Lower leg skin (tissue), 4 donors: ENCODE results near the gene EP400. TPM values are rescaled to one million over a fixed set of nuclear protein-coding genes. Genes with fewer than 3 reads are reported as not detected.

Experiments
- DNase-seq, 2 donors: peaks; one replicate each; pipeline ENCODE4 v3.0.0-alpha.2; 2019; ENCODE audit warnings: low spot score in 2 of 2
- H3K4me3 ChIP-seq: fragments of 200-600 bp; sonication (generic); 2 replicates; pipeline ENCODE4 v1.5.1; 2017; ENCODE audit warnings: mild to moderate bottlenecking, low read depth; ENCODE audit not compliant: poor library complexity, severe bottlenecking
- POLR2A ChIP-seq, 2 donors: fragments of 450-650 bp; IDR thresholded peaks; one replicate each; pipeline ENCODE4 v1.6.1; 2016 to 2017; ENCODE audit warnings: antibody characterized with exemption in 2 of 2, mild to moderate bottlenecking in 1 of 2, moderate library complexity in 1 of 2
- WGBS, 2 donors: methylation state at CpG; one replicate each; pipeline ENCODE4 v1.1.5; 2018; 5-methylcytosine and 5-hydroxymethylcytosine counted together
- intact Hi-C: fragments of 100-400 bp; cut with DNase I; formaldehyde crosslinking; loops from one replicate; pipeline ENCODE4 v1.15.0; 2023; ENCODE audit warnings: low total_unique reads
- total RNA-seq, 4 donors: library from RNA; depleted of rRNA; stranded (reverse); fragments of >200 nt; gene quantifications; one replicate each; pipeline ENCODE4 v1.1.0, GENCODE V29; 2016
- TF ChIP-seq, protein P1 (sequence below), 3 donors: fragments of 450-650 bp; IDR thresholded peaks; one replicate each; pipeline ENCODE4 v1.5.1; 2016; ENCODE audit warnings: antibody characterized with exemption in 3 of 3, mild to moderate bottlenecking in 3 of 3, moderate library complexity in 2 of 3

Gene EP400
- total RNA-seq, 4 donors from 2014 or later = 22.0 to 45.8 (median 24.6) TPM

DNA sequence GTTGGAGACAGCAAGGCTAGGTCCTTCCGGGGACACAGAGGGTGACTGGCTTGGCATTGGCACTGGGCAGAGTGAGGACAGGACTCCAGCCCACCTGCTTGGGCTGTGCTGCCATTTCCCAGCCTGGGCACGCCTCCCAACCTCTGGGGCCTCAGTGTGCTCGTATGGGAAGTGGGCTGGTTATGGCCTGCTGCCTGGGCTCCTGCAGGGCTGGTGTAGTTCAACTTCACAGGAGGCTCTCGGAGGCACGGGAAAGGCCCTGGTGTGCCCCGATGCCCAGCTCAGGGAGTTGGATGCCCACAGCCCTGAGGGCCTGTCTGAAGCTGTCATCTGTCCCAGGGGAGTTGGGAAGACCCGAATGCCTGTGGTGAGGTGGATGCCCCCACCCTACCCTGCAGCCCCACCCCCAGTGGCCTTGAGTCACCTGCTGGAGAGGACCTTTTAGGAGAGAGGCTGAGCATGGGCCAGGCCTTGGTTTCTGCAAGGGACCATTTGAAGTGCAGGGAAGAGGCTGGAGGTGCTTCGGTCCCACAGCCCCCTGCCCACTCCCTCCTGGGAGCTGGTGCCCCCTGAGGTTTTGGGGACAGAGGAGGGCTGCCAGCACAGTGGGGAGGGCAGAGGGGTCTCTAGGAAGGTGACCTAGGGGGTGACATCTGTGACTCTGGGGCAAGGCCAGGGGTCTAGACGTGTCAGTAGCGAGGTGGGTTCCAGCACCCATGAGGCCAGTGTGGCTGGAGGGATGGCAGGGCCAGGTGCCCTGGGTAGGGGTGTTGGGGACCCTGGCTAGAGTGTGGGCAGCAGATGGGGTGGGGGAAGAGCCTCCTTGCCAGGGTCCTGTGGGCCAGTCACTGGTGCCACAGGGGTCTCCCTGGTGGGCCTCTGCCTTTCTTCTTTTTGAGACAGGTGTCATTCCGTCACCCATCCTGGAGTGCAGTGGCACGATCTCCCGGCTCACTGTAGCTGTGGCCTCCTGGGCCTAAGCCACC, 46.2 kb upstream of the EP400 start:
- DNase-seq = no peak
- intact Hi-C loops = no loop called here
- no peak overlapping the region for H3K4me3 ChIP-seq
- WGBS, 2 donors = 82 to 90% methylated on average over 10 of the region's 13 CpGs
- TF ChIP-seq, protein P1, sequence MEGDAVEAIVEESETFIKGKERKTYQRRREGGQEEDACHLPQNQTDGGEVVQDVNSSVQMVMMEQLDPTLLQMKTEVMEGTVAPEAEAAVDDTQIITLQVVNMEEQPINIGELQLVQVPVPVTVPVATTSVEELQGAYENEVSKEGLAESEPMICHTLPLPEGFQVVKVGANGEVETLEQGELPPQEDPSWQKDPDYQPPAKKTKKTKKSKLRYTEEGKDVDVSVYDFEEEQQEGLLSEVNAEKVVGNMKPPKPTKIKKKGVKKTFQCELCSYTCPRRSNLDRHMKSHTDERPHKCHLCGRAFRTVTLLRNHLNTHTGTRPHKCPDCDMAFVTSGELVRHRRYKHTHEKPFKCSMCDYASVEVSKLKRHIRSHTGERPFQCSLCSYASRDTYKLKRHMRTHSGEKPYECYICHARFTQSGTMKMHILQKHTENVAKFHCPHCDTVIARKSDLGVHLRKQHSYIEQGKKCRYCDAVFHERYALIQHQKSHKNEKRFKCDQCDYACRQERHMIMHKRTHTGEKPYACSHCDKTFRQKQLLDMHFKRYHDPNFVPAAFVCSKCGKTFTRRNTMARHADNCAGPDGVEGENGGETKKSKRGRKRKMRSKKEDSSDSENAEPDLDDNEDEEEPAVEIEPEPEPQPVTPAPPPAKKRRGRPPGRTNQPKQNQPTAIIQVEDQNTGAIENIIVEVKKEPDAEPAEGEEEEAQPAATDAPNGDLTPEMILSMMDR (IDR thresholded peaks at IDR 0.05) = no peak
- no peak for TF ChIP-seq POLR2A (IDR thresholded peaks at IDR 0.05)

DNA sequence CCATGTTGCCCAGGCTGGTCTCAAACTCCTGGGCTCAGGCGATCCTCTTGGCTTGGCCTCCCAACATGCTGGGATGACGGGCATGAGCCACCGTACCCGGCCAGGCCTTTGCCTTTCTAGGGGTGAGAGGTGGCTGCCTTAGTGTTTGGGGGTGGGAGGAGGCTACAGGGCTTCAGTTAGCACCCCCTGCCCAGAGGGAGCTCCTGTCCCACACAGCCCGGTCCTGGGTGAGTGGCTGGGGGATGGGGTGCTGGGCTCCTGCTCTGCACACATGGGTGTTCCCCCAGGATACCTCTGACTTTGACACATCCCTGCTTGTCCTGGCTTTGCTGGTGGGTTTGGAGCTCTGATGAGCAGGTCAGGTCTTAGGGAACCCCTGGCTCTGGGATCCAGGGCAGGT, 45.4 kb upstream of the EP400 start:
- no peak for DNase-seq
- TF ChIP-seq, protein P1 (IDR thresholded peaks at IDR 0.05) = no peak
- TF ChIP-seq POLR2A (IDR thresholded peaks at IDR 0.05) = no peak
- H3K4me3 ChIP-seq = no peak overlapping the region
- intact Hi-C loops = no loop called here
- 82 to 97% methylated on average over 4 to 5 of the region's 5 CpGs for WGBS, 2 donors

DNA sequence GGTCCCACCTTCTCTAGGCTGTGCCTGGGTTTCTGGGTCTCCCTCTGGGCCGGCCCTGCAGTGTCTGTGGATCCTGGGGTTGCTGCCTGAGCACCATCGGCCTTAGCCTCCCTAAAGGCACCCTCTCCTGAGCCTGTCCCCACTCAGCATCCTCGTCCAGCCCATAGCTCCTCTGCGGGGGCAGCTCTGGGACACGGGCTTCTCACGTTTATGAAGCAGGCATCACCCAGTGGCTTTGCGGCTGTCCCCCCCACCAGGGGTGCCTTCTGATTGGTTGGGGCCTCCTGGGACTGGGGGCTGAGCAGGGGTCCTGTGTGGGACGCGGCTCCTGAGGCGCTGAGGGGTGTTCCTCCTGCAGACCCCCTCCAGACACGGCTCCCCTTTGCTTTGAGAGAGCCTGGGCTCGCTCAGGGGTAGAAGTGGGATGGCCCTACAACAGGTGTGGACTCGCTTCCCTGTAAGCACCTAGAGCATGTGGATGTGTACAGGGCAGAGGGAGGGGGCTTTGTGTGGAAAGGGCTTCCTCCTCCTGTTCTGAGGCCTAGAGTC, 44.6 kb upstream of the EP400 start:
- intact Hi-C loops = no loop called here
- H3K4me3 ChIP-seq = no peak overlapping the region
- no peak for DNase-seq
- TF ChIP-seq, protein P1 (IDR thresholded peaks at IDR 0.05) = no peak
- TF ChIP-seq POLR2A (IDR thresholded peaks at IDR 0.05) = no peak
- 87 to 90% methylated on average over 7 to 13 of the region's 13 CpGs for WGBS, 2 donors

DNA sequence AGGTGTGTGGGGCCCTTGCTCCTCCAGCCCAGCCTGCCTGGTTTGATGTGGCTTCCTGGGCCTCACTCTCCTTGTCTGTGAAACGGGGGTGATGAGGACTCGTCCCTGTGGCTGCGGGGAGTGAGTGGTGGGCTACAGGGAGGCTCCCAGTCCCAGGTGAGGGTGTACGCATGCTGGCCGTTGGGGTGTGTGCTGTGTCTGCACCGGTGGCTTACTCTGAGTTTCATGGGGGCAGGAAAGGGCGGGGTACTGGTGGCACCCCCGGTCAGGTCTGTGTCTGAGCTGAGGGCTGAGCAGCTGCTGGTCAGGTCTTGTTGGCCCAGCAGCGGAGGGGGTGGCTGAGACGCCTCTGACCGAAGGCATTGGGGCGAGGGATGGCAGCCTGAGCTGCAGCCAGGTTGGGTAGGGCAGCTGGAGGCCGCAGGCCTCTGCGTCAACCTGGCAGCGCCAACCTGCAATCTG, 44.1 kb upstream of the EP400 start:
- H3K4me3 ChIP-seq = no peak overlapping the region
- intact Hi-C loops = no loop called here
- 87 to 93% methylated on average over 12 to 14 of the region's 15 CpGs for WGBS, 2 donors
- no peak for DNase-seq
- TF ChIP-seq, protein P1 (IDR thresholded peaks at IDR 0.05) = no peak
- TF ChIP-seq POLR2A (IDR thresholded peaks at IDR 0.05) = no peak

DNA sequence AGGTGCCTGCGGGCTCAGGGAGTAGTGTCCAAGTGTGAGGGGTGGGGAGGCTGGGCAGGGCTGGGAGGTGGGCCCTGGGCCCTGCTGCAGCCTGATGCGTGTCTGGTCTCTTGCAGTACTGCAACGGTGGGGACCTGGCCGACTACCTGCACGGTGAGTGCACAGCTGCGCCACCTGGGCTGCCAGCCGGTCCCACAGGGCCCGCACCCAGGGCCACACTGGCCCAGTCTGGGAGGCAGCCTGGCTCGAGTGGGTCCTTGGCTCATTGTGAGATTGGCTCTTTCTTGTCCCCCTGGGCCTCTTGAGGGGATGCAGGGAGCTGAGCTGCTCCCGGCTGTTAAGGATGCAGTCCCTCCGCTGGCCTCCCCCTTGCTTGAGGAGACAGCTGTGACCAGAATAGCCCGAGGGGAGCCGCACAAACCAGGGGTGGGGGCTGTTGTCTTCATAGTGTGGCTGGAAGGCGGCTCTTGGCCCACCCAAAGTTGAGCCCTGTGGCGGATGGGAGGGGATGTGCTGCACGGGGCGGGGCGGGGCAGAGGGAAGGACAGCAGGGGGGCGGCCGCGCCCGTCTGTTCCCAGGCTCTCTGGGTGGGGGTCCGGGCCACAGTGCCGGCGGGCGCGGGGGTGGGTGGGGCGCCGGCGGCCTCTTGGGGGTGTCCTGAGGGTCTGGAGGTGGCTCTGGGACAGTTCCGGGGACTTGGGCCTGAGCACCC, 42.2 kb upstream of the EP400 start:
- no peak overlapping the region for H3K4me3 ChIP-seq
- intact Hi-C loops = no loop called here
- WGBS, 2 donors = 84 to 92% methylated on average over 20 to 26 of the region's 31 CpGs
- TF ChIP-seq POLR2A (IDR thresholded peaks at IDR 0.05) = no peak
- TF ChIP-seq, protein P1 (IDR thresholded peaks at IDR 0.05) = no peak
- DNase-seq = no peak
